Neural cell (in vitro differentiated cells): Measurements from ENCODE around the gene SPI1. TPM values are rescaled to one million over a fixed set of nuclear protein-coding genes. Genes with fewer than 3 reads are reported as not detected.

Experiments
- H2AFZ ChIP-seq: fragments of 200-600, 300-800 bp; sonication (generic), shearing (Covaris generic); 2 replicates; pipeline ENCODE4 v1.6.0; 2014; ENCODE audit warnings: low read depth, mild to moderate bottlenecking, antibody characterized with exemption, low read length, moderate library complexity
- H3F3A ChIP-seq: fragments of 200-600 bp; shearing (Covaris generic); 2 replicates; pipeline ENCODE4 v1.6.1; 2016; ENCODE audit warnings: mild to moderate bottlenecking, moderate library complexity, mixed read lengths, antibody characterized with exemption, low read length; ENCODE audit not compliant: insufficient read depth, poor library complexity, severe bottlenecking
- H3K27ac ChIP-seq: fragments of 200-600, 300-800 bp; sonication (generic), shearing (Covaris generic); 2 replicates; pipeline ENCODE4 v1.5.1; 2014; ENCODE audit warnings: mild to moderate bottlenecking, low read length, moderate library complexity
- H3K27me3 ChIP-seq: fragments of 300-800, 200-600 bp; sonication (generic), shearing (Covaris generic); 2 replicates; pipeline ENCODE4 v1.6.0; 2014; ENCODE audit warnings: mild to moderate bottlenecking, low read depth, low read length, moderate library complexity; ENCODE audit not compliant: insufficient read depth
- H3K36me3 ChIP-seq: fragments of 300-800, 200-600 bp; sonication (generic), shearing (Covaris generic); 2 replicates; pipeline ENCODE4 v1.5.1; 2014; ENCODE audit warnings: mild to moderate bottlenecking, antibody characterized with exemption, low read length, moderate library complexity; ENCODE audit not compliant: insufficient read depth
- H3K4me2 ChIP-seq: fragments of 300-800, 200-600 bp; sonication (generic), shearing (Covaris generic); 2 replicates; pipeline ENCODE4 v1.6.0; 2014; ENCODE audit warnings: mild to moderate bottlenecking, low read length
- H3K4me3 ChIP-seq: fragments of 300-800, 200-600 bp; sonication (generic), shearing (Covaris generic); 2 replicates; pipeline ENCODE4 v1.5.1; 2014; ENCODE audit warnings: mild to moderate bottlenecking, low read length, moderate library complexity
- H3K79me2 ChIP-seq: fragments of 200-600 bp; shearing (Covaris generic); replicated peaks from 2 replicates; pipeline ENCODE4 v1.6.0; 2014; ENCODE audit warnings: mild to moderate bottlenecking, low read length, moderate library complexity; ENCODE audit not compliant: insufficient read depth
- H3K9ac ChIP-seq: fragments of 300-800, 200-600 bp; sonication (generic), shearing (Covaris generic); 2 replicates; pipeline ENCODE4 v1.6.1; 2016; ENCODE audit warnings: mild to moderate bottlenecking, low read length, mixed read lengths
- H3K9me2 ChIP-seq: fragments of 200-600 bp; shearing (Covaris generic); 2 replicates; pipeline ENCODE4 v1.6.1; 2016; ENCODE audit warnings: mild to moderate bottlenecking, low read length, mixed read lengths; ENCODE audit not compliant: insufficient read depth
- H3K9me3 ChIP-seq: fragments of 200-600, 300-800 bp; sonication (generic), shearing (Covaris generic); 2 replicates; pipeline ENCODE4 v1.6.1; 2016; ENCODE audit warnings: mild to moderate bottlenecking, mixed run types, low read length, moderate library complexity, mixed read lengths
- H4K20me1 ChIP-seq: fragments of 200-600 bp; shearing (Covaris generic); 2 replicates; pipeline ENCODE4 v1.6.1; 2016; ENCODE audit warnings: mild to moderate bottlenecking, mixed run types; ENCODE audit not compliant: insufficient read depth
- CTCF ChIP-seq: fragments of 450-650 bp; IDR thresholded peaks from 2 replicates; pipeline ENCODE4 v1.5.1; 2014; ENCODE audit warnings: antibody characterized with exemption, mild to moderate bottlenecking, moderate library complexity; ENCODE audit not compliant: poor library complexity, severe bottlenecking
- EP300 ChIP-seq: fragments of 450-650 bp; conservative IDR thresholded peaks from 2 replicates; pipeline ENCODE4 v1.6.1; 2014; ENCODE audit warnings: antibody characterized with exemption, mild to moderate bottlenecking, moderate library complexity; ENCODE audit not compliant: poor library complexity, severe bottlenecking
- EZH2 ChIP-seq: fragments of 200-600, 300-800 bp; shearing (Covaris generic), sonication (generic); IDR thresholded peaks from 2 replicates; pipeline ENCODE4 v1.6.1; 2014; ENCODE audit warnings: antibody characterized with exemption, low read length, borderline replicate concordance, mild to moderate bottlenecking; ENCODE audit not compliant: insufficient read depth, poor library complexity, severe bottlenecking
- MXI1 ChIP-seq: fragments of 450-650 bp; conservative IDR thresholded peaks from 2 replicates; pipeline ENCODE4 v1.6.1; 2014; ENCODE audit warnings: antibody characterized with exemption, mild to moderate bottlenecking; ENCODE audit not compliant: poor library complexity, severe bottlenecking
- POLR2AphosphoS5 ChIP-seq: IDR thresholded peaks from 2 replicates; pipeline ENCODE4 v1.6.1; 2012
- RAD21 ChIP-seq: fragments of 450-650 bp; conservative IDR thresholded peaks from 2 replicates; pipeline ENCODE4 v1.6.1; 2014; ENCODE audit warnings: antibody characterized with exemption, mild to moderate bottlenecking, moderate library complexity
- REST ChIP-seq: IDR thresholded peaks from 2 replicates; pipeline ENCODE4 v1.6.1; 2012; ENCODE audit warnings: borderline replicate concordance
- SMC3 ChIP-seq: fragments of 450-650 bp; conservative IDR thresholded peaks from 2 replicates; pipeline ENCODE4 v1.6.1; 2014; ENCODE audit warnings: antibody characterized with exemption, mild to moderate bottlenecking, moderate library complexity; ENCODE audit not compliant: poor library complexity
- TAF1 ChIP-seq: IDR thresholded peaks from 2 replicates; pipeline ENCODE4 v1.6.1; 2012; ENCODE audit warnings: low read depth
- polyA plus RNA-seq: library from polyadenylated mRNA; depleted of rRNA; stranded (reverse); fragments of >200 nt; gene quantifications from 2 replicates; pipeline ENCODE4 v1.2.3, GENCODE V29; 2014

SPI1 gene
- polyA plus RNA-seq, 1 donor from 2014 or later = not detected

- Histone ChIP-seq H4K20me1 (no peaks in the 10 kb centered on the region), H3K9ac (no peak overlapping the region), H3K9me3 (no peaks in the 10 kb centered on the region), H3K4me3 (no peak overlapping the region), H3K27ac (no peak overlapping the region), H2AFZ (no peak overlapping the region), H3K79me2 (no peaks in the 10 kb centered on the region), H3F3A (no peaks in the 10 kb centered on the region), H3K4me2 (no peak overlapping the region), H3K27me3 (no peaks in the 10 kb centered on the region), H3K36me3 (no peaks in the 10 kb centered on the region), H3K9me2 (no peaks in the 10 kb centered on the region)
- TF ChIP-seq CTCF (no peak), SMC3 (no peak), POLR2AphosphoS5 (no peak), RAD21 (no peak), TAF1 (no peak), EP300 (no peak), REST (no peak), EZH2 (no peak), MXI1 (no peak)
Measured at GRCh38 chr11:47375020-47375419, 3.3 kb downstream of the SPI1 start.

- Histone ChIP-seq H3K27me3 (no peaks in the 10 kb centered on the region), H3K4me3 (no peak overlapping the region), H2AFZ (no peak overlapping the region), H3F3A (no peaks in the 10 kb centered on the region), H3K9me2 (no peaks in the 10 kb centered on the region), H3K4me2 (no peak overlapping the region), H4K20me1 (no peaks in the 10 kb centered on the region), H3K9ac (no peak overlapping the region), H3K79me2 (no peaks in the 10 kb centered on the region), H3K36me3 (no peaks in the 10 kb centered on the region), H3K27ac (no peak overlapping the region), H3K9me3 (no peaks in the 10 kb centered on the region)
- TF ChIP-seq MXI1 (no peak), TAF1 (no peak), EP300 (no peak)
Measured at GRCh38 chr11:47374720-47375019, 3.7 kb downstream of the SPI1 start.
